ENCODE measurements around the gene GRAMD1A.

The GRAMD1A gene

DNA sequence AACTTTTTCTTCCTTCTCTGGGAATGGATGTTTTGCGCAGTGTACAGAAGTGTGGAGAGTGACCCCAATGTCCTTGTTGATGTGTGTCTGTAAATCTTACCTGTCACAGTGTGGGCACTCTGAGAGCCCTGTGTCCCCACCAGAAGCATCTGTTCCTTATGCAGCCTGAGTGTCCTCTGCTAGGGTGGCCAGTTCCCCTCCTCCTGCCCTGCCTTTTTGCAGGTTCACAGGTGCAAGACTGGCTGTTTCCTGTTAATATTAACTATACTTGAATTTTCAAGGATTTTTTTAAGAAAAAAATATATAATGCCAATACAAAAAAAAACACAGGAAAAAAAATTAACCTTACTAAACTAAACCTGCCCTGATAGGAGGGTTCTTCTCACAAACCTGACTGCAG is 12.0 kb upstream of the GRAMD1A start:
- Histone ChIP-seq H3K4me3 (ENCODE audit: low read length) (no peak overlapping the region), H3K36me3 (ENCODE audit: control insufficient read depth, low read length) (no peaks in the 10 kb centered on the region), H3K79me2 (ENCODE audit: control insufficient read depth, low read length) (no peaks in the 10 kb centered on the region), H3K27me3 (ENCODE audit: control insufficient read depth, low read length) (peaks cover 50% of the 10 kb centered on the region), H3K4me1 (ENCODE audit: control insufficient read depth, low read length) (no peaks in the 10 kb centered on the region), H3K9me2 (replicated peaks; ENCODE audit: control insufficient read depth, low read length) (no peaks in the 10 kb centered on the region), H4K20me1 (ENCODE audit: control insufficient read depth, insufficient read depth, low read depth, low read length) (no peaks in the 10 kb centered on the region), H3K9me3 (ENCODE audit: control insufficient read depth, insufficient read depth, low read length) (no peaks in the 10 kb centered on the region), H3K27ac (ENCODE audit: low read depth, low read length) (no peak overlapping the region), H3F3A (ENCODE audit: control insufficient read depth, insufficient read depth) (no peaks in the 10 kb centered on the region), H3K4me2 (ENCODE audit: low read length) (no peak overlapping the region)
- no peak for TF ChIP-seq EZH2phosphoT487 (IDR thresholded peaks at IDR 0.05; ENCODE audit: borderline replicate concordance, low read length)
- TF ChIP-seq, protein P1, sequence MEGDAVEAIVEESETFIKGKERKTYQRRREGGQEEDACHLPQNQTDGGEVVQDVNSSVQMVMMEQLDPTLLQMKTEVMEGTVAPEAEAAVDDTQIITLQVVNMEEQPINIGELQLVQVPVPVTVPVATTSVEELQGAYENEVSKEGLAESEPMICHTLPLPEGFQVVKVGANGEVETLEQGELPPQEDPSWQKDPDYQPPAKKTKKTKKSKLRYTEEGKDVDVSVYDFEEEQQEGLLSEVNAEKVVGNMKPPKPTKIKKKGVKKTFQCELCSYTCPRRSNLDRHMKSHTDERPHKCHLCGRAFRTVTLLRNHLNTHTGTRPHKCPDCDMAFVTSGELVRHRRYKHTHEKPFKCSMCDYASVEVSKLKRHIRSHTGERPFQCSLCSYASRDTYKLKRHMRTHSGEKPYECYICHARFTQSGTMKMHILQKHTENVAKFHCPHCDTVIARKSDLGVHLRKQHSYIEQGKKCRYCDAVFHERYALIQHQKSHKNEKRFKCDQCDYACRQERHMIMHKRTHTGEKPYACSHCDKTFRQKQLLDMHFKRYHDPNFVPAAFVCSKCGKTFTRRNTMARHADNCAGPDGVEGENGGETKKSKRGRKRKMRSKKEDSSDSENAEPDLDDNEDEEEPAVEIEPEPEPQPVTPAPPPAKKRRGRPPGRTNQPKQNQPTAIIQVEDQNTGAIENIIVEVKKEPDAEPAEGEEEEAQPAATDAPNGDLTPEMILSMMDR (IDR thresholded peaks at IDR 0.05; ENCODE audit: low read depth, low read length, poor library complexity, severe bottlenecking): no peak

DNA sequence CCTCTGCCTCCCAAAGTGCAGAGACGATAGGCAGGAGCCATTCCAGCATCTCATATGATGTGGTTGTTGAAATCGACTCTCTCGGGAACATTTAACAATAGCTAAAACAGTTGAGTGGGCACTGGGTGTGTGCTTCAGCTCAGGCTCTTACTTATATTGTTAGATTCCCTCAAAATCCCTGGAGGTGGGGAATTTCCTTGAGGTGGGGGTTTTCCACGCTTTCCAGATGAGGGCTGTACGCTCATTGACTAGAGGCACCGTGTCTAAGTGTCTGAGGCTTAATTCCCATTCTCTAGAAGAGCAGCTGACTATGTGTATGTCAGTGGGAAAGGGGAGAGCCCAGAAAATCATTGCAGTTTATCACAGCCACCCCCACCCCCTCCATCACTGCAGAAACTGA is 10.8 kb upstream of the GRAMD1A start:
- TF ChIP-seq, protein P1 (IDR thresholded peaks at IDR 0.05; ENCODE audit: low read depth, low read length, poor library complexity, severe bottlenecking): no peak
- TF ChIP-seq EZH2phosphoT487 (IDR thresholded peaks at IDR 0.05; ENCODE audit: borderline replicate concordance, low read length): no peak
- Histone ChIP-seq H3K9me3 (ENCODE audit: control insufficient read depth, insufficient read depth, low read length) (no peaks in the 10 kb centered on the region), H3K4me3 (ENCODE audit: low read length) (no peak overlapping the region), H3K27ac (ENCODE audit: low read depth, low read length) (no peak overlapping the region), H3K27me3 (ENCODE audit: control insufficient read depth, low read length) (peaks cover 46% of the 10 kb centered on the region), H3K4me1 (ENCODE audit: control insufficient read depth, low read length) (no peaks in the 10 kb centered on the region), H3K9me2 (replicated peaks; ENCODE audit: control insufficient read depth, low read length) (no peaks in the 10 kb centered on the region), H3K36me3 (ENCODE audit: control insufficient read depth, low read length) (no peaks in the 10 kb centered on the region), H3K79me2 (ENCODE audit: control insufficient read depth, low read length) (no peaks in the 10 kb centered on the region), H3F3A (ENCODE audit: control insufficient read depth, insufficient read depth) (no peaks in the 10 kb centered on the region), H4K20me1 (ENCODE audit: control insufficient read depth, insufficient read depth, low read depth, low read length) (no peaks in the 10 kb centered on the region), H3K4me2 (ENCODE audit: low read length) (no peak overlapping the region)

DNA sequence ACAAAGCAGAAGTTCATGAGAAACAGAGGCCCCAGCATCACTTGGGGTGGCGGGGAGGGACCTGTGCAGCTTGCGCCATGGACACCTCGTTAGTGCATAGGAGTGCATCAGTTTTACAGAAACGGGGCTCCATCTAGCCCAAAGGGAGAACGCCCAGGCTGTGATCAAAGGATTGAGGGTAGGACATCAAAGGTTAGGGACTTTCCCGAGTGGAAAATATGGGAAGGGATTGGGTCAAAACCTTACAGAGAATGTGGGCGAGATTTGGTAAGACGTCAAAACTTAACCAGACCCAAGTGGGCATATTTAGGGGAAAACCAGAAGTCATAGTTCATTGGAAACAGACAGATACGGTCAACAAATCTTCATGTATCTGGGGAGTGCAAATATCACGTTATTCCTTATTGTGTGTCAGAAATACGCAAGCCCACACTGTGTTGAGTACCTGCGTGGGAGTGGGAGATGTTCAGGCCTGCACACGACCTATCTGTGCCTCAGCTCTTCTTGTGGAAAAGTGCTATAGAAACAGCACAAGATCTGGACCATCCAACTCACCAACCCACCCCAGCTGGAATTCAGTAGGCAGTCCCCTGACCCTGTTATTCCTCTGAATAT is 9.4 kb upstream of the GRAMD1A start:
- no peaks in the 10 kb centered on the region for H3K4me1 ChIP-seq (ENCODE audit: control insufficient read depth, low read length)
- no peaks in the 10 kb centered on the region for H3K36me3 ChIP-seq (ENCODE audit: control insufficient read depth, low read length)
- H3F3A ChIP-seq (ENCODE audit: control insufficient read depth, insufficient read depth): no peaks in the 10 kb centered on the region
- no peaks in the 10 kb centered on the region for H3K9me2 ChIP-seq (replicated peaks; ENCODE audit: control insufficient read depth, low read length)
- TF ChIP-seq EZH2phosphoT487 (IDR thresholded peaks at IDR 0.05; ENCODE audit: borderline replicate concordance, low read length): no peak
- TF ChIP-seq, protein P1 (IDR thresholded peaks at IDR 0.05; ENCODE audit: low read depth, low read length, poor library complexity, severe bottlenecking): no peak
- no peak overlapping the region for H3K27ac ChIP-seq (ENCODE audit: low read depth, low read length)
- no peaks in the 10 kb centered on the region for H3K79me2 ChIP-seq (ENCODE audit: control insufficient read depth, low read length)
- H3K27me3 ChIP-seq (ENCODE audit: control insufficient read depth, low read length): peaks cover 40% of the 10 kb centered on the region
- H3K4me3 ChIP-seq (ENCODE audit: low read length): no peak overlapping the region
- H3K9me3 ChIP-seq (ENCODE audit: control insufficient read depth, insufficient read depth, low read length): no peaks in the 10 kb centered on the region
- no peak overlapping the region for H3K4me2 ChIP-seq (ENCODE audit: low read length)
- H4K20me1 ChIP-seq (ENCODE audit: control insufficient read depth, insufficient read depth, low read depth, low read length): no peaks in the 10 kb centered on the region
